B cell (primary cell): ENCODE data around the gene BTBD6. TPM values are rescaled to one million over a fixed set of nuclear protein-coding genes. Genes with fewer than 3 reads are reported as not detected.

Experiments
- ATAC-seq: fragments of 200-7000 bp; cut with Tn5 transposase; one replicate; pipeline ENCODE4 v1.10.0; 2021; ENCODE audit warnings: low read depth, mild to moderate bottlenecking, moderate number of reproducible peaks, moderate library complexity
- CTCF ChIA-PET: fragments of 350-600 bp; sonication (Branson Sonifier 250); formaldehyde crosslinking; loops from one replicate; lab custom pipeline; 2021; ENCODE audit warnings: antibody characterized with exemption, inconsistent platforms; lab: Charles Lee
- POLR2A ChIA-PET: fragments of 350-600 bp; sonication (Branson Sonifier 250); formaldehyde crosslinking; loops from one replicate; lab custom pipeline; 2021; ENCODE audit warnings: antibody characterized with exemption; lab: Charles Lee
- DNase-seq: peaks from one replicate; pipeline ENCODE4 v3.0.0; 2013
- H2AFZ ChIP-seq: 2 replicates; pipeline ENCODE4 v1.6.1; 2012; ENCODE audit warnings: mild to moderate bottlenecking, low read depth, low read length; ENCODE audit not compliant: insufficient read depth, poor library complexity, severe bottlenecking
- H3K27ac ChIP-seq, 2 donors: 1 replicate in 1 of 2; 2 replicates in 1 of 2; pipeline ENCODE4 v1.5.1; 2012 to 2013; ENCODE audit warnings: low read length in 2 of 2, mild to moderate bottlenecking in 2 of 2, moderate library complexity in 1 of 2
- H3K27me3 ChIP-seq, 4 experiments: fragments of 200-600 bp in 1 of 4; sonication (generic) in 1 of 4; replicated peaks in 1 of 4; 1 replicate in 2 of 4; 2 replicates in 2 of 4; pipeline versions ENCODE4 v1.6.1 to v1.7.0; 2013 to 2016; ENCODE audit warnings: low read length in 3 of 4, mild to moderate bottlenecking in 2 of 4, mixed read lengths in 1 of 4, moderate library complexity in 1 of 4; ENCODE audit not compliant: insufficient read depth in 4 of 4, control insufficient read depth in 3 of 4; ENCODE audit errors: control extremely low read depth in 1 of 4
- H3K36me3 ChIP-seq, 2 experiments: replicated peaks in 1 of 2; 1 replicate in 1 of 2; 2 replicates in 1 of 2; pipeline versions ENCODE4 v1.6.1 to v1.7.1; 2013; ENCODE audit warnings: low read length in 1 of 2; ENCODE audit not compliant: insufficient read depth in 2 of 2, control insufficient read depth in 1 of 2; ENCODE audit errors: control extremely low read depth in 1 of 2, extremely low read depth in 1 of 2
- H3K4me1 ChIP-seq, 2 donors: fragments of 200-600 bp in 1 of 2; sonication (generic) in 1 of 2; 1 replicate in 1 of 2; 2 replicates in 1 of 2; pipeline versions ENCODE4 v1.5.1 to v1.6.1; 2013 to 2017; ENCODE audit warnings: low read length in 2 of 2; ENCODE audit not compliant: control insufficient read depth in 2 of 2, insufficient read depth in 2 of 2
- H3K4me2 ChIP-seq: replicated peaks from 2 replicates; pipeline ENCODE3; 2012; ENCODE audit warnings: mild to moderate bottlenecking, low read depth, low read length; ENCODE audit not compliant: poor library complexity, severe bottlenecking
- H3K4me3 ChIP-seq, 5 experiments: fragments of 200-600 bp in 1 of 5; sonication (generic) in 1 of 5; 1 replicate in 3 of 5; 2 replicates in 2 of 5; pipeline versions ENCODE4 v1.5.1 to v1.7.0; 2011 to 2016; ENCODE audit warnings: low read length in 4 of 5, mild to moderate bottlenecking in 4 of 5, low read depth in 2 of 5, control low read depth in 1 of 5, moderate library complexity in 1 of 5; ENCODE audit not compliant: insufficient read depth in 1 of 5; ENCODE audit errors: control extremely low read depth in 1 of 5, extremely low read depth in 1 of 5
- H3K79me2 ChIP-seq: fragments of 200-600 bp; sonication (generic); one replicate; pipeline ENCODE4 v1.6.0; 2016; ENCODE audit warnings: low read length; ENCODE audit not compliant: control insufficient read depth, insufficient read depth
- H3K9ac ChIP-seq: fragments of 200-600 bp; sonication (generic); 2 replicates; pipeline ENCODE4 v1.6.1; 2017; ENCODE audit warnings: mild to moderate bottlenecking, low read length, moderate library complexity
- H3K9me3 ChIP-seq, 3 donors: one replicate each; pipeline versions ENCODE4 v1.6.1 to v1.7.1; 2013; ENCODE audit warnings: low read length in 2 of 3; ENCODE audit not compliant: control insufficient read depth in 2 of 3, insufficient read depth in 1 of 3; ENCODE audit errors: control extremely low read depth in 1 of 3
- H4K20me1 ChIP-seq: 2 replicates; pipeline ENCODE4 v1.6.0; 2012; ENCODE audit warnings: mild to moderate bottlenecking, low read length; ENCODE audit not compliant: insufficient read depth, control insufficient read depth, poor library complexity, severe bottlenecking
- H3K27ac Mint-ChIP-seq: one replicate; pipeline ENCODE4 v1.8.0; 2021; ENCODE audit warnings: mixed read lengths
- H3K27me3 Mint-ChIP-seq: one replicate; pipeline ENCODE4 v1.8.0; 2021; ENCODE audit warnings: mixed read lengths
- H3K4me1 Mint-ChIP-seq: one replicate; pipeline ENCODE4 v1.8.0; 2021; ENCODE audit warnings: mixed read lengths
- H3K4me3 Mint-ChIP-seq: one replicate; pipeline ENCODE4 v1.8.0; 2021; ENCODE audit warnings: mixed read lengths
- H3K9me3 Mint-ChIP-seq: one replicate; pipeline ENCODE4 v1.8.0; 2022; ENCODE audit warnings: mixed read lengths; ENCODE audit not compliant: insufficient read depth
- CTCF ChIP-seq: fragments of 200-600 bp; IDR thresholded peaks from one replicate; pipeline ENCODE4 v1.8.0; 2022; ENCODE audit warnings: antibody characterized with exemption, mild to moderate bottlenecking
- EZH2 ChIP-seq: IDR thresholded peaks from 2 replicates; pipeline ENCODE4 v1.6.1; 2012; ENCODE audit warnings: borderline replicate concordance, low read depth, mild to moderate bottlenecking, moderate library complexity, low read length; ENCODE audit not compliant: insufficient read depth, poor library complexity, severe bottlenecking
- WGBS: methylation state at CpG from one replicate; pipeline ENCODE4 v1.1.5; 2013; ENCODE audit warnings: missing lambda C conversion rate; ENCODE audit not compliant: insufficient coverage; 5-methylcytosine and 5-hydroxymethylcytosine counted together
- intact Hi-C: fragments of 100-400 bp; cut with micrococcal nuclease; formaldehyde crosslinking; loops from one replicate; pipeline ENCODE4 v1.10.0; 2022
- polyA minus RNA-seq: library from RNA; depleted of rRNA, polyadenylated mRNA; stranded (reverse); fragments of >200 nt; gene quantifications from 2 replicates; pipeline ENCODE4 v1.2.3, GENCODE V29; 2012
- polyA plus RNA-seq: library from polyadenylated mRNA; depleted of rRNA; stranded (reverse); fragments of >200 nt; gene quantifications from 2 replicates; pipeline ENCODE4 v1.2.3, GENCODE V29; 2012
- total RNA-seq, 2 donors: library from RNA; stranded (reverse); fragments of 120-200 nt in 1 of 2; gene quantifications; 1 replicate in 1 of 2; 2 replicates in 1 of 2; pipeline versions ENCODE4 v1.2.3 to v1.2.4, GENCODE V29; 2013 to 2022

The BTBD6 gene
- total RNA-seq (33.5 and 36.1 TPM in 2 replicates), polyA plus RNA-seq (33.4 and 38.8 TPM in 2 replicates), polyA minus RNA-seq (27.0 and 32.8 TPM in 2 replicates)
- 28.6 TPM for total RNA-seq (2013)

DNA sequence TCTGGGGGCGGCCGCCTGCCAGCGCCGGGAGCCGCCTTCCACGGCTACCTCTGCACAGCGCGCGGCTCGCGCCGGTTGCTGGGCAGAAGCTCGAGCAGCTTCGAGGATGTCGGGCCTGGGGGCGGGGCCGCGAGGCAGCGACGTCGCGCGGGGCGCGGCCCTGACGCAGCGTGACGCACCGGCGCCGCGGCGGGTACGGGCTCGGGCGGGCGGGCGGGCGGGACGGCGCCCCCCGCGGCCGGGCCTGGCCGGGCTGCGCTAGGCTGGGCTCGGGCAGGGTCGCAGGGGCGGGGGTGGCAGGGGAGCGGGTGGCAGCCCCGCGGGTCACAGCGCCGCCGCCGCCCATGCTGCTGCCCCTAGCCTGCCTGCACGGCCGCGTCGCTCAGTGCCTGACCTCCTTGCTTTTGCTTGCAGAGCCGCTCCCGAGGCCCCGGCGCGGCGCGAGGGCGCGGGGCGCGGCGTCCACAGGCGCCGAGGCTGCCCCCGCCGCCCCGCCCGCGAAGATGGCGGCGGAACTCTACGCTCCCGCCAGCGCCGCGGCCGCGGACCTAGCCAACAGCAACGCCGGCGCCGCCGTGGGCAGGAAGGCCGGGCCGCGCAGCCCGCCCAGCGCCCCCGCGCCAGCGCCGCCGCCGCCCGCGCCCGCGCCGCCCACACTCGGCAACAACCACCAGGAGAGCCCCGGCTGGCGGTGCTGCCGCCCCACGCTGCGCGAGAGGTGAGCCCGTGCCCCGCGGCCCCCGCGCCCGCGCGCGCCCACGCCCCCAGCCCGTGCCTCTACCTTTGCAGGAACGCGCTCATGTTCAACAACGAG lies at the start of gene BTBD6:
BTBD6 (plus strand) TSS at position 166 of the 814 bp plus-strand sequence; CDS start at position 345, 179 bp downstream.
- H3K27ac Mint-ChIP-seq, result peak within 1 kb of the TSS; percentile 72
- Histone ChIP-seq H2AFZ (peak within 1 kb of the TSS; percentile 83), H3K9ac (peak within 1 kb of the TSS; percentile 71), H3K79me2 (peaks cover 28% of the 10 kb centered on the region), H3K4me3 (peak within 1 kb of the TSS; percentile 64 to 73 (median 71)), H3K27ac (peak within 1 kb of the TSS; percentile 48 to 61), H3K9me3 (no peaks in the 10 kb centered on the region), H3K36me3 (peaks cover 0 to 11% of the 10 kb centered on the region in 2 experiments), H3K4me1 (peaks cover 10 to 16% of the 10 kb centered on the region in 2 donors), H3K4me2 (peak within 1 kb of the TSS; percentile 92), H3K27me3 (no peaks in the 10 kb centered on the region), H4K20me1 (peaks cover 12% of the 10 kb centered on the region)
- no peaks in the 10 kb centered on the region for H3K9me3 Mint-ChIP-seq
- H3K4me3 Mint-ChIP-seq, result peak within 1 kb of the TSS; percentile 86
- H3K27me3 Mint-ChIP-seq, result no peaks in the 10 kb centered on the region
- CTCF ChIA-PET, result interaction anchor here (0.6 to 2.1 kb wide), 4 partner anchors 46 to 1250 kb away, joined by 3 to 7 read pairs (median 3); partner anchors contain the start of genes BRF1 and PACS2
- peaks cover 36% of the 10 kb centered on the region for H3K4me1 Mint-ChIP-seq
- TF ChIP-seq EZH2, result no peak
- TF ChIP-seq CTCF, result no peak
- WGBS, result 6% methylated on average over 130 of the region's 130 CpGs
- intact Hi-C loops, result no loop called here
- POLR2A ChIA-PET, result interaction anchor here (0.7 to 2.0 kb wide), 4 partner anchors 52 to 241 kb away, joined by 3 to 7 read pairs (median 4); partner anchors contain the start of genes BRF1 and PACS2
- ATAC-seq (peak; percentile 92), DNase-seq (peak; percentile 93)

GRCh38 chr14:105198588-105198987 lies 49.7 kb upstream of the BTBD6 start:
- Histone ChIP-seq H3K9ac (no peak overlapping the region), H3K27ac (no peak overlapping the region), H3K4me1 (peaks cover 49 to 58% of the 10 kb centered on the region in 2 donors), H4K20me1 (no peaks in the 10 kb centered on the region), H3K27me3 (peaks cover 0 to 93% (median 36%) of the 10 kb centered on the region in 4 experiments), H3K9me3 (peaks cover 0 to 18% (median 0%) of the 10 kb centered on the region in 3 donors), H3K79me2 (no peaks in the 10 kb centered on the region), H3K4me2 (no peak overlapping the region), H3K36me3 (no peaks in the 10 kb centered on the region), H3K4me3 (no peak overlapping the region), H2AFZ (no peak overlapping the region)
- H3K27ac Mint-ChIP-seq, result peak overlapping the region; percentile 80
- ATAC-seq (no peak), DNase-seq (no peak)
- peaks cover 41% of the 10 kb centered on the region for H3K27me3 Mint-ChIP-seq
- TF ChIP-seq CTCF, result peak; percentile 13
- TF ChIP-seq EZH2, result no peak
- H3K4me1 Mint-ChIP-seq, result peaks cover 33% of the 10 kb centered on the region
- intact Hi-C loops, result no loop called here
- CTCF ChIA-PET, result no interaction called here
- no peak overlapping the region for H3K4me3 Mint-ChIP-seq
- POLR2A ChIA-PET, result no interaction called here
- no peaks in the 10 kb centered on the region for H3K9me3 Mint-ChIP-seq
- WGBS, result 87% methylated on average over 4 of the region's 4 CpGs
